MM.1S (cell line): Measurements from ENCODE around the gene CCSER1.

Experiments used
- EZH2 ChIP-seq: fragments of 300-600 bp; sonication (generic); optimal IDR thresholded peaks from 2 replicates; pipeline ENCODE3; 2017; ENCODE audit warnings: low read depth, mild to moderate bottlenecking, antibody characterized with exemption, low read length, mixed read lengths
- EZH2phosphoT487 ChIP-seq: fragments of 300-600 bp; sonication (generic); IDR thresholded peaks from 2 replicates; pipeline ENCODE4 v1.6.1; 2018; ENCODE audit warnings: antibody characterized with exemption, low read length
- TF ChIP-seq, protein P1 (sequence below): fragments of 300-600 bp; sonication (generic); IDR thresholded peaks from 2 replicates; pipeline ENCODE4 v1.5.1; 2016; ENCODE audit warnings: antibody characterized with exemption, low read length, mixed read lengths

DNA sequence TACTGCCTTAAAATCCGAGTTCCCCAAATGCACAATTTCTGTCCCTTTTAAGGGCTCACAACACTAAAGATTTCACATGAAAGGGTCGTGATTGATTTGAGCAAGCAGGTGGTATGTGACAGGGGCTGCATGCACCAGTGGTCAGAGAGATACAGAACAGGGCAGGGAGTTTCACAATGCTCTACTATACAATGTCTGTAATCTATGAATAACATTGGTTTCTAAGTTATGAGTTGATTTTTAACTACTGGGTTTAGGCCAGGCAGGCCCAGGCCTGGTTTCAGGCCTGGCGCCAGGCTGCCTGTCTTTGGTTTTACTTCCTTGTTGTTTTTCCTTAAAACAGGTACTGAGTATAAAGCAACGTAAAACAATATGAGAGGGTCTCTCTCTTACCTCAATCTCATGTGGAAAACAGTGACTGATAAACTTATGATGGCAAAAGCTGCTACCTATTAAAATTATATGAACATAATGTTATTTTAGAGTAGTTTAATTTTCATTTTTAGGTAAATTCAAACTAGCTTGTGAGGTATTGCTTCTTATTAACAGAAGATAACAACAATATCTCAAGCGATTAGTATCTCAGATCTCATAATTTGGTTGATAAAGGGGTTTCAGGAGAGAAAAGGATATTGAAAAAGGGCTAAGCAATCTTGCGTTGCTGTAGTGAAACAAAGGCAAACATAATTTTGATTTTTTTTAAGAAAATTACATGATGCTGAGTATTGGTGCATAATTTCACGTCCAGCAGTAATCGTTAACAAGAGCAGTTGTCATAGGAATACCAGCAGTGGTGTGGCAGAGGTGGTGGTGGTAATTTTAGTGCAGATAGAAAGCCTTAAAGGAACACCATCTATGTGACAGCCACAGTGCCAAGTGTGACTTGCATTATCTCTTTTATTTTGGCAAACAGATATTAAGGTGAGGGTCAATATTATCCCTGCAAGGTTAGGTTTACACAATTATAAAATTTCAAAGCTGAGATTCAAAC lies 1232.1 kb downstream of the CCSER1 start:
- TF ChIP-seq, protein P1, sequence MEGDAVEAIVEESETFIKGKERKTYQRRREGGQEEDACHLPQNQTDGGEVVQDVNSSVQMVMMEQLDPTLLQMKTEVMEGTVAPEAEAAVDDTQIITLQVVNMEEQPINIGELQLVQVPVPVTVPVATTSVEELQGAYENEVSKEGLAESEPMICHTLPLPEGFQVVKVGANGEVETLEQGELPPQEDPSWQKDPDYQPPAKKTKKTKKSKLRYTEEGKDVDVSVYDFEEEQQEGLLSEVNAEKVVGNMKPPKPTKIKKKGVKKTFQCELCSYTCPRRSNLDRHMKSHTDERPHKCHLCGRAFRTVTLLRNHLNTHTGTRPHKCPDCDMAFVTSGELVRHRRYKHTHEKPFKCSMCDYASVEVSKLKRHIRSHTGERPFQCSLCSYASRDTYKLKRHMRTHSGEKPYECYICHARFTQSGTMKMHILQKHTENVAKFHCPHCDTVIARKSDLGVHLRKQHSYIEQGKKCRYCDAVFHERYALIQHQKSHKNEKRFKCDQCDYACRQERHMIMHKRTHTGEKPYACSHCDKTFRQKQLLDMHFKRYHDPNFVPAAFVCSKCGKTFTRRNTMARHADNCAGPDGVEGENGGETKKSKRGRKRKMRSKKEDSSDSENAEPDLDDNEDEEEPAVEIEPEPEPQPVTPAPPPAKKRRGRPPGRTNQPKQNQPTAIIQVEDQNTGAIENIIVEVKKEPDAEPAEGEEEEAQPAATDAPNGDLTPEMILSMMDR: no peak
- TF ChIP-seq EZH2 (no peak), EZH2phosphoT487 (no peak)
